SH-SY5Y (cell line): ENCODE data around the gene INSL3.

ENCODE experiments used
- GATA2 ChIP-seq: IDR thresholded peaks from 2 replicates; pipeline ENCODE4 v1.6.1; 2011; ENCODE audit warnings: mild to moderate bottlenecking, low read depth, low read length
- GATA3 ChIP-seq: IDR thresholded peaks from 2 replicates; pipeline ENCODE4 v1.6.1; 2011; ENCODE audit warnings: low read depth, mild to moderate bottlenecking, low read length, moderate library complexity

GRCh38 chr19:17865364-17866311 lies 44.3 kb upstream of the INSL3 start:
- TF ChIP-seq GATA2 (no peak), GATA3 (no peak)
